Ishikawa (cell line): ENCODE data around the gene TBC1D14.

ENCODE experiments used
- CEBPB ChIP-seq: IDR thresholded peaks from 2 replicates; pipeline ENCODE4 v1.6.1; 2012
- CREB1 ChIP-seq: IDR thresholded peaks from 2 replicates; pipeline ENCODE4 v1.6.1; 2012; ENCODE audit warnings: low read depth
- EP300 ChIP-seq: IDR thresholded peaks from 2 replicates; pipeline ENCODE4 v1.6.1; 2012; ENCODE audit warnings: borderline replicate concordance
- FOXM1 ChIP-seq: IDR thresholded peaks from 2 replicates; pipeline ENCODE4 v1.6.1; 2012; ENCODE audit warnings: low read depth, borderline replicate concordance
- MAX ChIP-seq: IDR thresholded peaks from 2 replicates; pipeline ENCODE4 v1.6.1; 2012
- NFIC ChIP-seq: IDR thresholded peaks from 2 replicates; pipeline ENCODE4 v1.6.1; 2012
- TAF1 ChIP-seq: IDR thresholded peaks from 2 replicates; pipeline ENCODE4 v1.6.1; 2012; ENCODE audit warnings: low read depth, mild to moderate bottlenecking
- TCF12 ChIP-seq: IDR thresholded peaks from 2 replicates; pipeline ENCODE4 v1.6.1; 2012; ENCODE audit warnings: low read depth
- TEAD4 ChIP-seq: IDR thresholded peaks from 2 replicates; pipeline ENCODE4 v1.6.1; 2012
- YY1 ChIP-seq: IDR thresholded peaks from 2 replicates; pipeline ENCODE4 v1.6.1; 2012; ENCODE audit warnings: low read depth
- TF ChIP-seq, protein P1 (sequence below): IDR thresholded peaks from 2 replicates; pipeline ENCODE4 v1.6.1; 2012; ENCODE audit warnings: low read depth, mild to moderate bottlenecking
- TF ChIP-seq, protein P2 (sequence below): IDR thresholded peaks from 2 replicates; pipeline ENCODE4 v1.6.1; 2012

DNA sequence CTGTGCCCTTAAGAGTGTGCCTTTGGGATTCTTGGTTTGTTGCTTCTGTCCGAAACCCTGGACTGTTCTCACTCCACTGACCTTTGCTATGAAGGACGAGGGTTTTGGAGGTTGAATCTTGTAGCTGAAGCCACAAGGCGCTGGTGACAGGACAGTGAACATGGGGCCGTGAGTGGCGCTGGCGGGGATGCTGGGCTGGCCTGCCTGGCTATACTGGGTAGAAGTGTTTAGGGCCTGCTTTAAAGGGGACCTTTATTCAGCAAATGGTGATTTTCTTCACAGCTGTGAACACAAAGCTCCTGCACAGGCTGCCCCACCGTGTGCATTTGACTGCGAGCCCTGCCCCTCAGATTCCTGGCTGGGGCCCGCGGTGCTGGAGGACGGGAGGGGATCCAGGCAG, 106.5 kb downstream of the TBC1D14 start:
- TF ChIP-seq, protein P1, sequence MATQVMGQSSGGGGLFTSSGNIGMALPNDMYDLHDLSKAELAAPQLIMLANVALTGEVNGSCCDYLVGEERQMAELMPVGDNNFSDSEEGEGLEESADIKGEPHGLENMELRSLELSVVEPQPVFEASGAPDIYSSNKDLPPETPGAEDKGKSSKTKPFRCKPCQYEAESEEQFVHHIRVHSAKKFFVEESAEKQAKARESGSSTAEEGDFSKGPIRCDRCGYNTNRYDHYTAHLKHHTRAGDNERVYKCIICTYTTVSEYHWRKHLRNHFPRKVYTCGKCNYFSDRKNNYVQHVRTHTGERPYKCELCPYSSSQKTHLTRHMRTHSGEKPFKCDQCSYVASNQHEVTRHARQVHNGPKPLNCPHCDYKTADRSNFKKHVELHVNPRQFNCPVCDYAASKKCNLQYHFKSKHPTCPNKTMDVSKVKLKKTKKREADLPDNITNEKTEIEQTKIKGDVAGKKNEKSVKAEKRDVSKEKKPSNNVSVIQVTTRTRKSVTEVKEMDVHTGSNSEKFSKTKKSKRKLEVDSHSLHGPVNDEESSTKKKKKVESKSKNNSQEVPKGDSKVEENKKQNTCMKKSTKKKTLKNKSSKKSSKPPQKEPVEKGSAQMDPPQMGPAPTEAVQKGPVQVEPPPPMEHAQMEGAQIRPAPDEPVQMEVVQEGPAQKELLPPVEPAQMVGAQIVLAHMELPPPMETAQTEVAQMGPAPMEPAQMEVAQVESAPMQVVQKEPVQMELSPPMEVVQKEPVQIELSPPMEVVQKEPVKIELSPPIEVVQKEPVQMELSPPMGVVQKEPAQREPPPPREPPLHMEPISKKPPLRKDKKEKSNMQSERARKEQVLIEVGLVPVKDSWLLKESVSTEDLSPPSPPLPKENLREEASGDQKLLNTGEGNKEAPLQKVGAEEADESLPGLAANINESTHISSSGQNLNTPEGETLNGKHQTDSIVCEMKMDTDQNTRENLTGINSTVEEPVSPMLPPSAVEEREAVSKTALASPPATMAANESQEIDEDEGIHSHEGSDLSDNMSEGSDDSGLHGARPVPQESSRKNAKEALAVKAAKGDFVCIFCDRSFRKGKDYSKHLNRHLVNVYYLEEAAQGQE: no peak
- TF ChIP-seq TAF1: no peak
- no peak for TF ChIP-seq EP300
- no peak for TF ChIP-seq CEBPB
- TF ChIP-seq CREB1: no peak
- TF ChIP-seq MAX: no peak
- TF ChIP-seq FOXM1: no peak
- TF ChIP-seq TEAD4: no peak
- TF ChIP-seq, protein P2, sequence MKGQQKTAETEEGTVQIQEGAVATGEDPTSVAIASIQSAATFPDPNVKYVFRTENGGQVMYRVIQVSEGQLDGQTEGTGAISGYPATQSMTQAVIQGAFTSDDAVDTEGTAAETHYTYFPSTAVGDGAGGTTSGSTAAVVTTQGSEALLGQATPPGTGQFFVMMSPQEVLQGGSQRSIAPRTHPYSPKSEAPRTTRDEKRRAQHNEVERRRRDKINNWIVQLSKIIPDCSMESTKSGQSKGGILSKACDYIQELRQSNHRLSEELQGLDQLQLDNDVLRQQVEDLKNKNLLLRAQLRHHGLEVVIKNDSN: no peak
- no peak for TF ChIP-seq NFIC
- no peak for TF ChIP-seq YY1
- TF ChIP-seq TCF12: no peak
